H9 (cell line): ENCODE results near the gene MICALL2. TPM values are rescaled to one million over a fixed set of nuclear protein-coding genes. Genes with fewer than 3 reads are reported as not detected.

ENCODE experiments used
- DNase-seq: peaks from one replicate; pipeline ENCODE4 v3.0.0-alpha.2; 2017
- H2AFZ ChIP-seq: one replicate; pipeline ENCODE4 v1.6.1; 2013; ENCODE audit warnings: mild to moderate bottlenecking, low read length, control low read depth, moderate library complexity
- H2AK5ac ChIP-seq: 2 replicates; pipeline ENCODE4 v1.6.1; 2013; ENCODE audit warnings: low read length, control low read depth, mixed read lengths; ENCODE audit not compliant: insufficient read length
- H2BK120ac ChIP-seq: one replicate; pipeline ENCODE4 v1.6.1; 2013; ENCODE audit warnings: low read depth, mild to moderate bottlenecking, low read length, control low read depth, inconsistent platforms; ENCODE audit not compliant: poor library complexity, severe bottlenecking
- H2BK12ac ChIP-seq: 2 replicates; pipeline ENCODE4 v1.6.1; 2013; ENCODE audit warnings: low read length, control low read depth, mixed read lengths, low read depth; ENCODE audit not compliant: insufficient read length
- H2BK15ac ChIP-seq: 2 replicates; pipeline ENCODE4 v1.6.1; 2013; ENCODE audit warnings: low read depth, low read length, control low read depth
- H2BK20ac ChIP-seq: one replicate; pipeline ENCODE4 v1.6.1; 2013; ENCODE audit warnings: low read depth, mild to moderate bottlenecking, low read length, control low read depth, inconsistent platforms; ENCODE audit not compliant: poor library complexity, severe bottlenecking
- H2BK5ac ChIP-seq: 2 replicates; pipeline ENCODE4 v1.6.1; 2013; ENCODE audit warnings: low read length, control low read depth, mixed read lengths; ENCODE audit not compliant: insufficient read length
- H3K14ac ChIP-seq: 2 replicates; pipeline ENCODE4 v1.6.1; 2013; ENCODE audit warnings: low read length, control low read depth; ENCODE audit not compliant: insufficient read depth
- H3K18ac ChIP-seq: 2 replicates; pipeline ENCODE4 v1.6.1; 2013; ENCODE audit warnings: low read depth, mild to moderate bottlenecking, mixed read lengths, low read length, control low read depth; ENCODE audit not compliant: insufficient read length
- H3K23ac ChIP-seq: 2 replicates; pipeline ENCODE4 v1.6.1; 2013; ENCODE audit warnings: low read length, control low read depth, mixed read lengths, low read depth; ENCODE audit not compliant: insufficient read length
- H3K23me2 ChIP-seq: 2 replicates; pipeline ENCODE4 v1.6.1; 2013; ENCODE audit warnings: low read depth, mild to moderate bottlenecking, mixed read lengths, low read length, control low read depth; ENCODE audit not compliant: insufficient read length, poor library complexity, severe bottlenecking
- H3K27ac ChIP-seq: 2 replicates; pipeline ENCODE4 v1.5.1; 2013; ENCODE audit warnings: low read length, control low read depth, mixed read lengths, low read depth; ENCODE audit not compliant: insufficient read length
- H3K27me3 ChIP-seq: 2 replicates; pipeline ENCODE4 v1.6.1; 2013; ENCODE audit warnings: low read length, control low read depth, inconsistent platforms; ENCODE audit not compliant: insufficient read depth
- H3K4ac ChIP-seq: 2 replicates; pipeline ENCODE4 v1.6.1; 2013; ENCODE audit warnings: low read depth, mild to moderate bottlenecking, control low read depth, inconsistent platforms, low read length, moderate library complexity
- H3K4me1 ChIP-seq: 2 replicates; pipeline ENCODE4 v1.6.1; 2013; ENCODE audit warnings: low read length, control low read depth, inconsistent platforms; ENCODE audit not compliant: insufficient read depth
- H3K4me2 ChIP-seq: 2 replicates; pipeline ENCODE4 v1.6.1; 2013; ENCODE audit warnings: low read length, control low read depth, mixed read lengths; ENCODE audit not compliant: insufficient read length, insufficient read depth
- H3K56ac ChIP-seq: 2 replicates; pipeline ENCODE4 v1.6.1; 2013; ENCODE audit warnings: low read depth, mild to moderate bottlenecking, mixed read lengths, low read length, control low read depth; ENCODE audit not compliant: insufficient read length
- H3K79me1 ChIP-seq: 2 replicates; pipeline ENCODE4 v1.6.1; 2013; ENCODE audit warnings: low read depth, mild to moderate bottlenecking, moderate library complexity, low read length, control low read depth, inconsistent platforms; ENCODE audit not compliant: insufficient read depth, poor library complexity, severe bottlenecking
- H3K79me2 ChIP-seq: 2 replicates; pipeline ENCODE4 v1.6.1; 2013; ENCODE audit warnings: low read length, control low read depth, inconsistent platforms; ENCODE audit not compliant: insufficient read depth
- H3K9ac ChIP-seq: 2 replicates; pipeline ENCODE4 v1.6.1; 2013; ENCODE audit warnings: low read length, control low read depth, mixed read lengths; ENCODE audit not compliant: insufficient read length; ENCODE audit errors: extremely low read depth
- H3K9me3 ChIP-seq: one replicate; pipeline ENCODE4 v1.6.1; 2013; ENCODE audit warnings: low read depth, low read length, inconsistent platforms; ENCODE audit not compliant: control insufficient read depth
- H3T11ph ChIP-seq: one replicate; pipeline ENCODE4 v1.6.1; 2013; ENCODE audit warnings: mild to moderate bottlenecking, low read length, control low read depth, inconsistent platforms
- H4K20me1 ChIP-seq: one replicate; pipeline ENCODE4 v1.6.1; 2013; ENCODE audit not compliant: control insufficient read depth, insufficient read length, insufficient read depth
- H4K5ac ChIP-seq: 2 replicates; pipeline ENCODE4 v1.6.1; 2013; ENCODE audit warnings: low read depth, mild to moderate bottlenecking, mixed read lengths, low read length, control low read depth; ENCODE audit not compliant: insufficient read length
- H4K8ac ChIP-seq: replicated peaks from 2 replicates; pipeline ENCODE4 v1.6.1; 2013; ENCODE audit warnings: low read length, control low read depth, mixed read lengths, low read depth; ENCODE audit not compliant: insufficient read length
- H4K91ac ChIP-seq: 2 replicates; pipeline ENCODE4 v1.6.1; 2013; ENCODE audit warnings: low read depth, mild to moderate bottlenecking, moderate library complexity, mixed read lengths, low read length, control low read depth; ENCODE audit not compliant: insufficient read length
- H3K27ac Mint-ChIP-seq, 3 experiments: 2 replicates in 2 of 3; 3 replicates in 1 of 3; pipeline ENCODE4 v1.8.0; 2020 to 2021; ENCODE audit warnings: mixed read lengths in 3 of 3, mild to moderate bottlenecking in 1 of 3, moderate library complexity in 1 of 3
- H3K27me3 Mint-ChIP-seq: 2 replicates; pipeline ENCODE4 v1.8.0; 2021; ENCODE audit warnings: low read depth, mild to moderate bottlenecking, moderate library complexity, mixed read lengths
- H3K36me3 Mint-ChIP-seq, 3 experiments: 2 replicates in 2 of 3; 3 replicates in 1 of 3; pipeline ENCODE4 v1.8.0; 2020 to 2021; ENCODE audit warnings: low read depth in 3 of 3, mixed read lengths in 3 of 3; ENCODE audit not compliant: insufficient read depth in 1 of 3
- H3K4me1 Mint-ChIP-seq, 2 experiments: 2 replicates each; pipeline ENCODE4 v1.8.0; 2020; ENCODE audit warnings: mixed read lengths in 2 of 2
- H3K4me3 Mint-ChIP-seq, 2 experiments: 2 replicates in 1 of 2; 3 replicates in 1 of 2; pipeline ENCODE4 v1.8.0; 2020 to 2021; ENCODE audit warnings: mild to moderate bottlenecking in 2 of 2, mixed read lengths in 2 of 2, moderate library complexity in 1 of 2
- H3K9me3 Mint-ChIP-seq, 2 experiments: 2 replicates in 1 of 2; 3 replicates in 1 of 2; pipeline ENCODE4 v1.8.0; 2020; ENCODE audit warnings: mild to moderate bottlenecking in 2 of 2, mixed read lengths in 2 of 2, moderate library complexity in 1 of 2
- CTCF ChIP-seq: fragments of 200-600 bp; sonication (generic); conservative IDR thresholded peaks from 3 replicates; pipeline ENCODE4 v1.8.0; 2021; ENCODE audit warnings: antibody characterized with exemption, mild to moderate bottlenecking
- WGBS: extraction: QIAGEN DNeasy Blood & Tissue Kit; methylation state at CpG from one replicate; pipeline ENCODE4 v1.1.7; 2013; ENCODE audit warnings: missing lambda C conversion rate, low lambda C conversion rate, mixed read lengths; ENCODE audit not compliant: insufficient read length; ENCODE audit errors: extremely low coverage; 5-methylcytosine and 5-hydroxymethylcytosine counted together
- total RNA-seq: library from RNA; stranded (reverse); gene quantifications from 2 replicates; pipeline ENCODE4 v1.2.1, GENCODE V29; 2021

The MICALL2 gene
- total RNA-seq, 1 experiment from 2014 or later, result 7.1 TPM

- no peak overlapping the region for H2BK5ac ChIP-seq
- WGBS, result no CpG with 5 or more reads among the region's 32 CpGs
- no peak overlapping the region for H2BK20ac ChIP-seq
- no peaks in the 10 kb centered on the region for H3K79me2 ChIP-seq
- H3K4me1 Mint-ChIP-seq, result peaks cover 2 to 18% of the 10 kb centered on the region in 2 experiments
- H3K27me3 Mint-ChIP-seq, result peaks cover 10% of the 10 kb centered on the region
- H4K91ac ChIP-seq, result no peak overlapping the region
- H2AK5ac ChIP-seq, result no peak overlapping the region
- H2BK12ac ChIP-seq, result no peak overlapping the region
- no peak overlapping the region for H3K18ac ChIP-seq
- no peak overlapping the region for H2AFZ ChIP-seq
- no peaks in the 10 kb centered on the region for H3K23me2 ChIP-seq
- no peak overlapping the region; a peak in 1 of 7 replicates for H3K27ac Mint-ChIP-seq
- no peak overlapping the region for H3K56ac ChIP-seq
- no peak overlapping the region for H4K8ac ChIP-seq
- H4K5ac ChIP-seq, result no peak overlapping the region
- no peak overlapping the region for H3K4me3 Mint-ChIP-seq
- no peak overlapping the region for H3K14ac ChIP-seq
- H3K36me3 Mint-ChIP-seq, result no peaks in the 10 kb centered on the region
- H3K27ac ChIP-seq, result no peak overlapping the region
- H3K4ac ChIP-seq, result no peak overlapping the region
- H3K23ac ChIP-seq, result no peak overlapping the region
- H2BK120ac ChIP-seq, result no peak overlapping the region
- H3K9me3 Mint-ChIP-seq, result peaks cover 0 to 3% of the 10 kb centered on the region in 2 experiments; a peak in 2 of 5 replicates
- H3T11ph ChIP-seq, result no peak overlapping the region
- no peaks in the 10 kb centered on the region for H3K4me1 ChIP-seq
- H3K9me3 ChIP-seq, result no peaks in the 10 kb centered on the region
- H3K27me3 ChIP-seq, result no peaks in the 10 kb centered on the region
- no peak overlapping the region for H3K9ac ChIP-seq
- H4K20me1 ChIP-seq, result no peaks in the 10 kb centered on the region
- DNase-seq, result no peak
- H3K79me1 ChIP-seq, result no peaks in the 10 kb centered on the region
- H3K4me2 ChIP-seq, result no peak overlapping the region
- no peak for TF ChIP-seq CTCF
- no peak overlapping the region for H2BK15ac ChIP-seq
Measured at GRCh38 chr7:1430056-1430845, 29.0 kb downstream of the MICALL2 start.
